GM06990 (cell line): Measurements from ENCODE around the gene MAP2K7.
A peak's percentile ranks its signal among the peaks of the same experiment; 100 is the strongest.

Source experiments
- DNase-seq: peaks from one replicate; pipeline ENCODE4 v3.0.0-alpha.2; 2011; ENCODE audit not compliant: insufficient read length; ENCODE audit errors: extremely low read depth
- H3K27me3 ChIP-seq: replicated peaks from 2 replicates; pipeline ENCODE4 v1.6.0; 2011; ENCODE audit warnings: low read length; ENCODE audit not compliant: control insufficient read depth, insufficient read depth
- H3K36me3 ChIP-seq: 2 replicates; pipeline ENCODE4 v1.5.1; 2011; ENCODE audit warnings: low read length; ENCODE audit not compliant: control insufficient read depth, insufficient read depth
- H3K4me3 ChIP-seq: replicated peaks from 2 replicates; pipeline ENCODE4 v1.5.1; 2011; ENCODE audit warnings: low read depth, mild to moderate bottlenecking, control low read depth, low read length
- TF ChIP-seq, protein P1 (sequence below): IDR thresholded peaks from 2 replicates; pipeline ENCODE4 v1.5.1; 2011; ENCODE audit warnings: low read length, control low read depth, mild to moderate bottlenecking, inconsistent platforms; ENCODE audit not compliant: insufficient read depth, poor library complexity, severe bottlenecking

MAP2K7 gene

DNA sequence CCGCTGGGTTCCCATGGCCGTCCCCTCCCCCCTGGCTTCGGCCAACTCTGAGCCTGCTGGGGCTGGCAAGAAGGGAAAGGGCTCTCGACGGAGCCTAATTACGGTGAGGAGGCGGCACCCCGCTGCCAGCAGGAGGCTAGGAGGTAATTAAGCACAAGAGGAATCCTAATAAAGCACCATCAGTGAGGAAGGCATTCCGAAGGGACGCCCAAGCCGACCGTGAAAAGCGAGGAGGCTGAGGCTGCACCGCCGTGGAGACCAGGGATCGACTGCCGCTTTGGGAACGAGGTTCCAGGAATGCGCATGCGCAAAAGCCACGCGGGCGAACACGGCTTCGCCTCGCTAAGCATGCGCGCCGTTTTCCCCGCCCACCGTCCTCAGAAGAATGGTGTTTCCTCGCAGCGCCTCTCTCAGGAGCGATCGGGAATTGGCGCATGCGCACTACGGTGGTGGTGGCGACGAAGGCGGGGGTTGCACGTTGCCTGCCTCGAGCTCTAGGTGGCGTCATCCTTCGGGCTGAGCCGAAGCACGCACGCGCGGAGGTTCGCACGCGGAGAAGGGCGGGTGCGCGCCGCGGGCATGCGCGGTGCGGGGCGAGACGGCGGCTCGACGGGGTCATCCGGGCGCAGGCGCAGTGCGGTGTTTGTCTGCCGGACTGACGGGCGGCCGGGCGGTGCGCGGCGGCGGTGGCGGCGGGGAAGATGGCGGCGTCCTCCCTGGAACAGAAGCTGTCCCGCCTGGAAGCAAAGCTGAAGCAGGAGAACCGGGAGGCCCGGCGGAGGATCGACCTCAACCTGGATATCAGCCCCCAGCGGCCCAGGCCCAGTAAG lies at the start of gene MAP2K7:
Gene MAP2K7 (plus strand): TSS at position 634 of the 830 bp plus-strand sequence. CDS start 68 bp downstream, at position 702.
- TF ChIP-seq, protein P1, sequence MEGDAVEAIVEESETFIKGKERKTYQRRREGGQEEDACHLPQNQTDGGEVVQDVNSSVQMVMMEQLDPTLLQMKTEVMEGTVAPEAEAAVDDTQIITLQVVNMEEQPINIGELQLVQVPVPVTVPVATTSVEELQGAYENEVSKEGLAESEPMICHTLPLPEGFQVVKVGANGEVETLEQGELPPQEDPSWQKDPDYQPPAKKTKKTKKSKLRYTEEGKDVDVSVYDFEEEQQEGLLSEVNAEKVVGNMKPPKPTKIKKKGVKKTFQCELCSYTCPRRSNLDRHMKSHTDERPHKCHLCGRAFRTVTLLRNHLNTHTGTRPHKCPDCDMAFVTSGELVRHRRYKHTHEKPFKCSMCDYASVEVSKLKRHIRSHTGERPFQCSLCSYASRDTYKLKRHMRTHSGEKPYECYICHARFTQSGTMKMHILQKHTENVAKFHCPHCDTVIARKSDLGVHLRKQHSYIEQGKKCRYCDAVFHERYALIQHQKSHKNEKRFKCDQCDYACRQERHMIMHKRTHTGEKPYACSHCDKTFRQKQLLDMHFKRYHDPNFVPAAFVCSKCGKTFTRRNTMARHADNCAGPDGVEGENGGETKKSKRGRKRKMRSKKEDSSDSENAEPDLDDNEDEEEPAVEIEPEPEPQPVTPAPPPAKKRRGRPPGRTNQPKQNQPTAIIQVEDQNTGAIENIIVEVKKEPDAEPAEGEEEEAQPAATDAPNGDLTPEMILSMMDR = peak; percentile 86
- Histone ChIP-seq H3K4me3 (peak within 1 kb of the TSS; percentile 88), H3K27me3 (no peaks in the 10 kb centered on the region), H3K36me3 (peaks cover 2% of the 10 kb centered on the region; the same call in 1 of the 2 replicates)
- peak; percentile 100 for DNase-seq

DNA sequence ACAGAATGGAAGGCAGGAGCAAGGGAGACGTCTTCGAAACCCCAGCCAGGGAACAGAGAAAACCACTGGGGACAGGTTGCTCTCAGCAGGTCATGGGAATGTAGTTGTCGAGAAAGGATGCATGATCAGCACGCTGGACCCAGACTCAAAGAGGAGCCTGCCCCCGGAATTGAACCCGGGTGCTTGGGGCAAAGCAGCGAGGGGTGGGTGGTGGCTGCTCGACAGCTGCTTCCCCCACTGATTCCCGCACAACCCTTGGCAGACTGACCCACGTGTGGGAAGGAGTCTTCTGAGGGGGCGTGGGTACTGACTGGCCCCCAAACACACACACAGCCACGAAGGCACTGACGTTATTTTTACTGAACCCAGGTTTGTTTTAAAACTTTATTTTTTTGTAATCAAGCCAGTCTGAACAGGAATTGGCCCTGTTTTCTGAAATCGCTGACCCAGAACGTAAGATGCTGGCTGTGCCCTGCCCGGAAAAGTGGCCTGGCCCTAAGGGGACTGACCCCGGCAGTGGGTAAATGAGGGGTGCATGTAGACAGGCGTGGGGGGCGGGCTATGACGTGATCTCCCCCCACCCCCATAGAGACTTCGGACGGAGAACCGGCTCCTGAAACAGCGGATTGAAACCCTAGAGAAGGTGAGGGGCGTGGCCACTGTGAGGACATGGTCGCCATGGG lies 48.1 kb upstream of the MAP2K7 start:
- no peaks in the 10 kb centered on the region for H3K27me3 ChIP-seq
- DNase-seq = no peak
- no peaks in the 10 kb centered on the region for H3K36me3 ChIP-seq
- H3K4me3 ChIP-seq = no peak overlapping the region
- TF ChIP-seq, protein P1 = no peak

DNA sequence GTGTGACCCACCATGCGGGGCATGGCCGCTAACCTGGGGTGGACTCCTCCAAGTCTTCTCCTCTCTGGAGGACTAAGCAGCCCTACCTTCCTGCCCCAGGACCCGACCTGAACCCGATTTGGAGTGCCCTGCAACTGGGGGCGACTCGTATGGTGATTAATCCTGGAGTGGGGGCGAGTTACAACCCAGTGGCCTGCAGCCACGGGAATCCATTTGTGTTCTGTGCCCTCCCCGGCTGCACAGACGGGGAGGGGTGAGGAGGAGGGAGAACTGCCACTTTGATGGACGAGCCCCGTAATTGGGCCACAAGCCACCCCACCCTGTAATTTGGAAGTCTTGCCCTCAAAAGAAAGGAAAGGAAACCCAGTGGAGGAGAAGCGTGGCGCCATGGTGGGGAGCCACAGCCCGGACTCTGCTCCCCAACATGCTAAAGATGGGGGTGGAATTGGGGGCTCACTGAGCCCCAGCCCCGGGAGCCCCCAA lies 47.5 kb upstream of the MAP2K7 start:
- no peak for DNase-seq
- TF ChIP-seq, protein P1 = no peak
- H3K36me3 ChIP-seq = no peaks in the 10 kb centered on the region
- H3K4me3 ChIP-seq = no peak overlapping the region
- no peaks in the 10 kb centered on the region for H3K27me3 ChIP-seq

DNA sequence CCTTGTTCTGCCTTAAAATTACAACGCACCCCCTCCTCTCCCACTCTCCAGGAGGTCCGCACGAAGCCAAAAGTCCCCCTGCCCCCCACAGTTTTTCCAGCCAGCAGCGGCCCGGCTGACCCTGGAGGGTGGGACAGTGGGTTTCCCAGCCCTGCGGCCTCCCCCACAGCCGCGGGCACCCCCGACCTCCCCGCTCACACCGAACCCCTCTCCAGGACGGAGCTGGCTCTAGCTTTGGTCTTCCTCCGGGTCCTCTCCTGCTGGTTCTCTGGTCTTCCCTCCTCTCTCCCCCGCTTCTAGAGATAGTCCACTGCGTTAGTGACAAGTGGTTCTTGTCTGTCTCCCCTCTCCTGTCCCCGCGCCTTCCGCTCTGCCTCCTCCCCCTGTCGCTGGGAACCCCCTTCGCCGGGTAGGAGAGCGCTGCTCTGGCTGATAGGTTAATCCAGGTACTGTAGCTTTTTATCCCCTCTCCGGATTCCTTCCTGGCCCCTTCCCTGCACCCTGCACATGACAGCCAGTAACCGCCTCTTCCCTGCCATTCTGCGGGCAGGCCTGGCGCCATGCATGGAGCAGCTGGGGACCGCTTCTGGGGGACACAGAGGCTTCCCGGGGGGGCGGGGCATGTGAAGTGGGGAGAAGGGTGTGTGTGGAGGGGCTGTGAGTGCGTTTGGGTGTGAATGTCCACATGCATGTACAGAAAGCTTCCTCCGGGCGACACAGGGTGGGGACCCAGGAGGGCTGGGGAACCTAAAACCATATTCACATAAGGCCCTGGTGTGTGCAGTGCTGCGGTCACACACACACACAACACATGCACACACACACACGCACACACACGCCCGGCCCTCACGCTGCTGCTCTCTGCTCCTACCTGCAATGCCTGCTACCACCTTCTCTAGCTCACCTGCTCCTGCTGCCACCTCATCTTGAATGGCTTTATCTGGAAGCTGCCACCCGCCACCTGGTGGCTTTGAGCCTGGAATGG lies 46.7 kb upstream of the MAP2K7 start:
- no peak overlapping the region for H3K4me3 ChIP-seq
- no peak for DNase-seq
- H3K36me3 ChIP-seq = no peaks in the 10 kb centered on the region
- TF ChIP-seq, protein P1 = no peak
- H3K27me3 ChIP-seq = no peaks in the 10 kb centered on the region

DNA sequence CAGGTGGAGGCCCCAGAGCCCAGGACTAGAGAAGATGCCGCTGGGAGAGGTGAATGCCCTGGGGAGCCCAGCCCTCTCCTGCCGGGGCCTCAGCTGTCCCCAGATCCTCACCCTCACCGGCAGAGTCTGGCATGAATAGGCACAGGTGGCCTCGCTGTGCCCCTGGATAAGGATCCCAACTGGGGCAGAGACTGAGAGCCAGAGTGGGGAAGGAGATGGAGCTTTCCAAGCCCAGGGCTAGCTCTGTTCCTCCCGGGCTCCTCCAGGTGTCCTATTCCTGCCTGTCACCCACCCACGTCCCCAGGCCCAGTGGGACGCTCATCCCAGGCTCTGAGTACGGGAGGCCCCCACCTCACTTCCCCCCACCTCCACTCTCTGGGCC lies 46.0 kb upstream of the MAP2K7 start:
- TF ChIP-seq, protein P1 = no peak
- no peak for DNase-seq
- Histone ChIP-seq H3K36me3 (no peaks in the 10 kb centered on the region), H3K27me3 (no peaks in the 10 kb centered on the region), H3K4me3 (no peak overlapping the region)
